HPDE6-E6E7 (cell line): ENCODE data around the gene CRIP3.
"Not testable (repeated sequence)": the region's sequence is repeated elsewhere in the genome, so short reads cannot be mapped to it uniquely, and the experiment has no call there.

ENCODE experiments used
- DNase-seq: peaks from one replicate; pipeline ENCODE4 v3.0.0; 2011; ENCODE audit warnings: missing footprints; ENCODE audit errors: extremely low spot score

CRIP3 gene

GRCh38 chr6:43307451-43308100 lies 1.1 kb downstream of the CRIP3 start:
- no peak for DNase-seq

- DNase-seq: no peak
Observed at GRCh38 chr6:43306086-43306485, 2.5 kb downstream of the CRIP3 start.

DNA sequence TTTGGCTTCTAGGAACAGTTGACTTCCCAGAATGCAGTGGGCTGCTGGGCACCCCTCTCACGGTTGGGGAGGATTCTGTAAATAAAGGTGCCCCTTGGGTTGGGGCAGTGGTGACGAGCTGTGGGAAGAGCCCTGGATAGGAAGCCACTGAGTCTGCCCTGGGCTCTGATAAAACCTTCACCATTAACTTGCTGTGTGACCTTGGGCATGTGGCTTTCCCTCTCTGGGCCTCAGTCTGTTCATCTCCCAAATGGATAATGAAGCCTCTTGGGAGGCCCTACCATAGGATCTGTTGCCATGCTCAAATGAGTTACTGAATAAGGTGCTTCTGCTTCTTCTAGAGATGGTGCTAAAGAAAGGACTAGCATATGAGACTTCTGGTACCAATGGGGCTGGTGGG lies 3.7 kb downstream of the CRIP3 start:
- DNase-seq: no peak

DNA sequence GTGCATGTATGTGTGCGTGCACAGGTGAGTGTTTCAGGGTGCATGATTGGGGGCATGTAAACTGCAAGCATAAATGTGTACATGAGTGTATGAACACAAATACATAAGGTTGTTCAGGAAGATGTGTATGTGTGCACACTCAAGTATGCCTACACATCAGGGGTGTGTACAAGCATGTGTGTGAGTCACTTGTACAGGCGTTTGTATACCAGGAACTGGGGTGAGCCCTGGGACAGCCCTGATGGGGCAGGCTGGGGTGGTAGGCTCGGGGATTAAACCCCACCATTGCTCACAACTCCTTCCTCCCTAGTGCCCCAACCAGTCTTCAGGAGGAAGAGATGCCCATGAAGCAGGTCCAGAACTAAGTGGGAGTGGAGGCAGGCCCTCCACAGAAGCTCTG lies 4.3 kb downstream of the CRIP3 start:
- DNase-seq: no peak

DNA sequence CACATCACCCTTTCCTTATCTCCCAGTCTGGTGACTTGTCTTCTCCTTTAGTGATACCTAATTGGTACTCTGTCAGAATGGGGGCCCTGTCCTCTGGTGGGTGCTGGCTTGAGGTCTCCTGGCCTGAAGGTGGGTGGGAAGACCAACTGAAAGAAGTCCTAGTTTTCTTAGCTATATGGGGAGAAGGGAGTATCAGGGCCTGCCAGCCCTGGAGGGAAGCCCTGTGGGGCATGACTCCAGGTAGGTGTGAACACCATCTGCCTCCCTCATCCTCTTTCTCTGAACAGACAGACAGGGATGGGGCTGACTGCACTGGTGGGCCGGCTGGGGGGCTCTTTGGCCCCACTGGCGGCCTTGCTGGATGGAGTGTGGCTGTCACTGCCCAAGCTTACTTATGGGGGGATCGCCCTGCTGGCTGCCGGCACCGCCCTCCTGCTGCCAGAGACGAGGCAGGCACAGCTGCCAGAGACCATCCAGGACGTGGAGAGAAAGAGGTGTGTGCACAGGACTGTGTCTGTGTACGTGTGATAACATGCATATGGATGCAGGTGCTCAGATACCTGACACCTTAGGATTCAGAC lies 4.8 kb downstream of the CRIP3 start:
- DNase-seq: no peak

- not testable (repeated sequence) for DNase-seq
Observed at GRCh38 chr6:43303006-43303405, 5.6 kb downstream of the CRIP3 start.

GRCh38 chr6:43302126-43302525 lies 6.5 kb downstream of the CRIP3 start:
- DNase-seq: no peak

- no peak for DNase-seq
Observed at GRCh38 chr6:43301081-43301870, 7.3 kb downstream of the CRIP3 start.

- no peak for DNase-seq
Observed at GRCh38 chr6:43299338-43300293, 9.0 kb downstream of the CRIP3 start.

- no peak for DNase-seq
Observed at GRCh38 chr6:43298565-43299337, 9.9 kb downstream of the CRIP3 start.

- no peak for DNase-seq
Observed at GRCh38 chr6:43297644-43298564, 10.7 kb downstream of the CRIP3 start, which contains the start of gene SLC22A7. SLC22A7 (plus strand) TSS chr6:43298260; CDS start chr6:43298359, 99 bp downstream.

DNA sequence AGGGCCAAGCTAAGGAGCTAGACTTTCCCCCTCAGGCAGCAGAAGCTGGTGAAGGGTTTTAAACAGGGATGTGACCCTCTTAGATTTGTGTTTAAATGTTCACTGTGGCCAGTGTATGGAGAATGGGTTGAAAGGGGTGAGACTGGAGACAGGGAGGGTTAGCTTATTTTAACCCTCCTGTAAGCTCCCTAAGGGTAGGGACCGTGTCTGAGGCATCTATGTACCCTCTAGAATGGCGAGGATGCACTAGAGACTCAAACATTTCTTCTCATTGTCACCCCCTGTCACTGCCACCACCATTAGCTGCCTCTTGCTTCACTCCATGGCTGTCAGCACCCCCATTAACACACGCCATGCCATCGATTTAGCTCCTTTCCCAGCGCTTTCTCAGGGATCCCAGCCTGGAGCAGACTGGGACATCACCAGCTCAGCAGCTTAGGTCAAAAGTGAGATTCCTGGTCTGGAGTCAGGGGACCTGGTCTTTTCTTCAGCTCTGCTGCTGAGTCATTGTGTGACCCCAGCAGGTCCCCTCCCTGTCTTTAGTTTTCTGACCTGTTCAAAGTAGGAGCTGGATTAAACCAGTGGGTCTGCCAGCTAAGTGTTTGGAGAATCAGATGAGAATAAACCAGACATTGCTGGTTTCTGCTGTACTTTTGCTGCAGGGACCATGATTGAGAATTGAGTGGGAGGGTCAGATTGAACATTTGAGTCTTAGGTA lies 11.7 kb downstream of the CRIP3 start:
- DNase-seq: no peak

- DNase-seq: no peak
Observed at GRCh38 chr6:43295456-43295855, 13.2 kb downstream of the CRIP3 start.

GRCh38 chr6:43294536-43294935 lies 14.1 kb downstream of the CRIP3 start:
- no peak for DNase-seq

GRCh38 chr6:43293698-43294097 lies 14.9 kb downstream of the CRIP3 start:
- DNase-seq: no peak

- no peak for DNase-seq
Observed at GRCh38 chr6:43292763-43293318, 15.8 kb downstream of the CRIP3 start.

DNA sequence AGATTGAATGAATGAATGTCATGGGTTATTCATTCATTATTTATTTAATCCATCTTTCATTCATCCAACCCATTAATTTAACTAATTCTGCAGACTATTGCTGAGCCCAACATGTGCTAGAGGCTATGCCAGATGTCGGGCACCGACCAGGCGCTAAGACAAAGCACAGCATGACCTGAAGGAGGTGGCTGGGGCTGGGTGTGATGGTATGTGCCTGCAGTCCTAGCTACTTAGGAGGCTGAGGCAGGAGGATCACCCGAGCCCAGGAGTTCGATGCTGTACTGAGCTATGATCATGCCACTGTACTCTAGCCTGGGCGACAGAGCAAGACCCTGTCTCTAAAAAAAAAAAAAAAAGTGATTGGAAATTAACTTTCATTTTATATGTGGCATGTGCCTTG lies 16.3 kb downstream of the CRIP3 start:
- DNase-seq: no peak

DNA sequence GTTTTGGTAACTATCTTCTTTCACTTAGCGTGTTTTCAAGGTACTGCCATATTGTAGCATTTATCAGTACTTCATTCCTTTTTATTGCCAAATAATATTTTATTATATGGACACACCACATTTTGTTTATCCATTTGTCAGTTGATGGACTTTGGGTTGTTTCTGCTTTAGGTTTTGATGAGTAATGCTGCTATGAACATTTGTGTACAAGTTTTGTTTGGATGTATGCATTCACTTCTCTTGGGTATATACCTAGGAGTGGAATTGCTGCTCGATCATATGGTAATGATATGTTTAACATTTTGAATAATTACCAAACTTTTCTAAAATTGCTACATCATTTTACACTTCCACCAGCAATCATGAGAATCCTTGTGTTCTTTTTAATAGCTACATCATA lies 16.9 kb downstream of the CRIP3 start:
- DNase-seq: no peak

DNA sequence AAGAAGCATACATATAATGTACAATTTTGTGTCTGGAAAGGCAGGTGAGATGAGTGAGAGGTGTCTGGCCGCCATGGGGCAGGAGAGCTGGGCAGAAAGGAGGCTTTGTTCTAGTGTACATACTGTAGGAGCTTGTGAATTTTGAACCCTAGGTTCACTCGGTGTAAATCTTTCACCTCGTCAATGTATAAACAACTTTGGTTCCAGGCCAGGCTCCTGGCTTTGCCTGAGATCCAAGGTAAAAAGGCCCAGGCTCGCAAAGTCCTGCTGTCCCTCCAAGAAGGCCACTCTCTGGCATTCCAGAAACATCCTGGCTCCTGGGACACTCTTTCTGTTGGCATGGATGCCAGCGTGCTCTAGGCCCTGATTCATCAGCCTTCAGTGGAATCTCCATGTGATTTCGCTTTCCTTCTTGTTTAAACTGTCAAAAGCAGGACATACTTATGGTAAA lies 17.7 kb downstream of the CRIP3 start:
- DNase-seq: no peak
